ENCODE results near the gene SBNO2.

Gene SBNO2

DNA sequence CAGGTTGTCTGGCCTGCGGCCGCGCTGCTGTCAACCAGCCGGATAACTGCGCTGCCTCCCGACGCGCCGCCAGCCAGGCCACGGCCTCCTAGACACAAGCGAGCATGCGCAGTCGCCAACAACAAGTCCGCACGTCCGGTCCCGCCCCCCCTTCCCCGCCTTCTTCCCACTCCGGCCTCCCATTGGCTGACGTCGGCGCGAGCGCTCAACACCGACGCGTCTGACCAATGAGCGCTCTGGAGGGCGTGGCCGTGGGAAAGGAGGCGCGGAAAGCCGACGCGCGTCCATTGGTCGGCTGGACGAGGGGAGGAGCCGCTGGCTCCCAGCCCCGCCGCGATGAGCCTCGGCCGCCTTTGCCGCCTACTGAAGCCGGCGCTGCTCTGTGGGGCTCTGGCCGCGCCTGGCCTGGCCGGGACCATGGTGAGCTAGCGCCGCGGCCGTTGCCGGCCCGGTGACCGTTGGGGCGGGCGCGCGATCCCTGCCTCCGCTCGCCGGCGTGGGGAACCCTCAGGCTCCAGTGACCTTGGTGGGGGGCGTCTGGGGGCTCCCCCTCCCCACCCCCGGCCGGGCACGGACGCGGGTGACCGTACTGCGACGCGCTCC is 70.3 kb downstream of the SBNO2 start, which contains the start of gene GPX4:
GPX4 (plus strand) TSS at position 287 of the 603 bp plus-strand sequence; CDS start at position 337, 50 bp downstream.
- DNase-seq = peak; percentile 100

DNA sequence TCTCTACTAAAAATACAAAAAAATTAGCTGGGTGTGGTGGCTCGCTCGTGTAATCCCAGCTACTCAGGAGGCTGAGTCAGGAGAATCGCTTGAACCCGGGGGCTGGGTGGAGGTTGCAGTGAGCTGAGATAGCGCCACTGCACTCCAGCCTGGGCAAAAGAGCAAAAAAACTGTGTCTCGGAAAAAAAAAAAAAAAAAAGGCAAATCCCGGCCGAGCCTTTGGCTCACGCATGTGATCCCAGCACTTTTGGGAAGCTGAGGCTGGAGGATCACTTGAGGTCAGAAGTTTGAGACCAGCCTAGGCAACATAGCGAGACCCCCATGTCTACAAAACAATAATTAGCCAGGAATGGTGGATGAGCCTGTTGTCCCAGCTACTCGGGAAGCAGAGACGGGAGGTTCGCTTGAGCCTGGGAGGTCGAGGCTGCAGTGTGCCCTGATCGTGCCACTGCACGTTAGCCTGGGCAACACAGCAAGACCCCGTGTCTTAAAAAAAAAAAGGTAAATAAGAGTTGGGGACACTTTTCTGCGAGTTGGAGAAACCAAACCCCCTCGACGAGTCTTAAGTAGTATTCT is 70.8 kb downstream of the SBNO2 start:
- no peak for DNase-seq

DNA sequence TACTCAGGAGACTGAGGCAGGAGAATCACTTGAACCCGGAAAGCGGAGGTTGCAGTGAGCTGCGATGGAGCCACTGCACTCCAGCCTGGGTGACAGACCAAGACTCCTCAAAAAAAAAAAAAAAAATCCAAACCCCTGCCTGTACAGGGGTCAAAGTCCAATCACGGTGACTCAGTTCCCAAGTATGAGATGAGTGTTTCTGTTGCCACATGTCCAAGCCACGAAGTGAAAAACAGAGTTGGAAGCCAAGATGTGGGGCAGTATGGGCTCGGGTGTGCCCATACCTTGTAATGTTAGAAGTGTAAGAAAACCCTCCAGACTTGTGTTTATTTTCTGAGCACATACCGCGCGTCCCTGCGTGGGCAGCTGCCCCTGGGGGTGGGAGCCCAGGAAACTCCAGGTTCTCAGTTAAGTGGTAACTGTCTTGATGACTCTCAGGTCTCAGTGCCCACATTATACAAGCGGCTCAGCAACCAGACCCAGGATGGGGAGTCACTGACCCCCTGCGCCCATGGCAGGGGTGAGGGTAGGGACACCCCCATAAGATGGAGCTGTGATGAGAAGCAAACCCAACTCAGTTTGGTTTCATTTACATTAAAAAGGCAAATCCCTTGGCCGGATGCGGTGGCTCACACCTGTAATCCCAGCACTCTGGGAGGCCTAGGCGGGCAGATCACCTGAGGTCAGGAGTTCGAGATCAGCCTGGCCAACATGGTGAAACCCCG is 71.5 kb downstream of the SBNO2 start:
- DNase-seq = no peak

DNA sequence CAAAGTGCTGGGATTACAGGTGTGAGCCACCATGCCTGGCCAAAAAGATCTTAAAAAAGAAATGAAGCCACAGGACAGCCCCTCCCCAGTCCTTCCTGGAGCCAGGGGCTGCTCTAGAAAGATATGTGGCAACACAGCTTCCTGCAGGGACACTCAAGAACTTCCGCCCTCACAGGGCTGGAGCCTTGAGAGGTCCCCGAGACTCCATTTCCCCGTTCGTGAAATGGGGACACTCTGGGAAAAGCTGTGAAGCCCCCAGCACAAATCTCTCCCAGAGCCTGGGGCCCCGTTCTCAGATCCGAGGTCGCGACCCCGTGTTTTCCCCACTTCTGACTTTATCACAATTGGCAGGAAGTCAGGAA is 72.8 kb downstream of the SBNO2 start:
- DNase-seq = no peak

DNA sequence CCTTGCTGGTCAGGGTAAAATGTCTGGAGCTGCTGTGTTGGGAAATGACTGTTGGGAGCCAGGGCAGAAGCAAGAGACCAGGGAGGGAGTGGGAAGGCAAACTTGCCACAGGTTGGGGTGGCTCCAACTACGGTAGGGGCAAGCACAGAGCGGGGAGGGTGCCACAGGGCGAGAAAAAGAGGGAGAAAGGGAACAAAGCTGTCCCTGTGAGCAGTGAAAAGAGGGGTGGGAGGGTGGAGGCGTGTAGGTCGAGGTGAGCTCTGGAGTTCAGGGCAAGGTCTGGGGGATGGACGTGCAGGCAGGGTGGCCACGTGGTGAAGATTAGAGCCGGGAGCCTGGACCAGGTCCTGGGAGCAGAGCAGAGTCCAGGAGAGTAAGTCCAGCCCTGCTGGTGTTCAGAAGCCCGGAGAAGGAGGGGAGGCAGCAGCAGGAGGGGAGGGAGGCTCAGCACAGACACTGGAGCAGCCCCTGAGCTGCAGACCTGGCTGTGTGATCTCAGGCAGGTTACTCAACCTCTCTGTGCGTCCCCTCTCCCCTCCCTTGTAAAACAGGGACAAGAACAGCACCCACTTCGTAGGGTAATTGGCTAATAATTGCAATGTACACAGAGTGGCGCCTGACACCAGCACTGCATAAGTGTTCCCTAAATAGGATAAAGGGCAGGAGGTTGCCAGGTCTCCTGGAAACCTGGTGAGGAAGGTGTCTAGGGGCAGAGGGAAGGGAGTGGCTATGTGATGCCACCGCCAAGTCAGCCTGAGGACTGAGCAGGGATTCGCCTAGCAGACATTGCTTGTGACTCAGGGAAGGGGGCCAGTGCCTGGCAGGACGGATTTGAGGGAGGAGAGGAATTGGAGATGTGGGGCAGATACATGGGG is 75.7 kb downstream of the SBNO2 start:
- no peak for DNase-seq

DNA sequence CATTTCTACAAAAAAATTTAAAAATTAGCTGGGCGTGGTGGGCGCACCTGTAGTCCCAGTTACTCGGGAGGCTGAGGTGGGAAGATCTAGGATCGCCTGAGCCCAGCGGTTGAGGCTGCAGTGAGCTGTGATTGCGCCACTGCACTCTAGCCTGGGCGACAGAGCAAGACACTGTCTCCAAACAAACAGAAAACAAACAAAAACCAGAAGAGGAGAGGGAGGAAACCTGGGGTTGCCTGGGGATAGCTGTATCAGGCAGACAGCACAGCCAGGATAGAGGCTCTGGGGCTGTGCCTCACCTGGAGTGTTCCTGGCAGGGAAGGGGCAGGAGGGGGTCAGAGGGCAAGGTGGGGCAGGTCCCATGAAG is 76.3 kb downstream of the SBNO2 start:
- DNase-seq = no peak

DNA sequence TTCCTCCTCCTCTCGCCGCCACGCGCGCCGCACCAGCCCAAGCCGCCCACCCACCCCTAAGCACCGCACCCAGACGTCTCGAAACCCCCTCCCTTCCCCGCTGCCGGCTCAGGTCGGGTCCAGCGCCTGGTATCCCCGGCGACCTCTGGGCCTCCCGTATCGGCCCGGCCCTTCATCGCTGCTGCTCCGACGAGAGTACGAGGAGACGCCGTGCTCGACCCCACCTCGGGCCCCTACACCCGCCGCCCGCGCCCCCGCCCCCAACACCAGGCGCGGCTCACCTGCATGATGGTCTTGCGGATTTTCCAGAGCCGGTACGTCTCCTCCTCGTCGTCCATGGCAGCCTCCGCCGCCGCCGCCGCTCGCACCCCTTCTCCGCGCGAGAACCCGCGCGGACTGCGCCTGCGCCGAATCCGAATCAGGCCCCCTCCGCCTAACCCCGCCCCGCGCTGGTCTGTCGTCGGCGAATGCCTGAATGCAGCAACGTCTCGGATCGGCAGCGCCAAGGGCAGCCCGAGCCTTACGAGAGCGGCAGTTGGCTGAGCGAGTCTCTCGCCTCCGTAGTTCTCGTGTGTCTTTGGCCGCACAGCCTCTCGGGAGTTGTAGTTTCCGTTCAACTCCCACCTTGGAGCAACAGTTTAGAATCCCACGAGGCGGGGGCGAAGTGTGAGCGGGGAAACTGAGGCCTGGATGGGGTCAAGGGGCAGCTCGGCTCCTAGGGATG is 78.9 kb downstream of the SBNO2 start, which contains the start of gene POLR2E:
POLR2E (minus strand) TSS at position 398 of the 724 bp plus-strand sequence; CDS start at position 338, 60 bp downstream.
- peak; percentile 97 for DNase-seq

DNA sequence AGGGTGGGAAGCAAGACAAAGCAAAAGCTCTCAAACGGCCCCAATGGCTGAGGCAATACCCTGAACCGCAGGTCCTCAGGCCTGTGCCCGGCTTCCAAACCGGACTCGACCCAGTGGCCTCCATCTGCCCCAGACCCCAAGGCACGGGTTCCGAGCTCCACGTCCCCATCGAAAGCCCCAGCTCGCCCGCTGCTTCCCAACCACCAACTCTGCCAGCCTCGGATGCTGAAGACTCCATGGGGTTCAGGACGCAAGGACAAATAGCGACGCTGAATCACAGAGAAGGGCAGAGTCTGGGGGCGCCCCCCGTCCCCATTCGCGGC is 79.5 kb downstream of the SBNO2 start:
- DNase-seq = no peak

DNA sequence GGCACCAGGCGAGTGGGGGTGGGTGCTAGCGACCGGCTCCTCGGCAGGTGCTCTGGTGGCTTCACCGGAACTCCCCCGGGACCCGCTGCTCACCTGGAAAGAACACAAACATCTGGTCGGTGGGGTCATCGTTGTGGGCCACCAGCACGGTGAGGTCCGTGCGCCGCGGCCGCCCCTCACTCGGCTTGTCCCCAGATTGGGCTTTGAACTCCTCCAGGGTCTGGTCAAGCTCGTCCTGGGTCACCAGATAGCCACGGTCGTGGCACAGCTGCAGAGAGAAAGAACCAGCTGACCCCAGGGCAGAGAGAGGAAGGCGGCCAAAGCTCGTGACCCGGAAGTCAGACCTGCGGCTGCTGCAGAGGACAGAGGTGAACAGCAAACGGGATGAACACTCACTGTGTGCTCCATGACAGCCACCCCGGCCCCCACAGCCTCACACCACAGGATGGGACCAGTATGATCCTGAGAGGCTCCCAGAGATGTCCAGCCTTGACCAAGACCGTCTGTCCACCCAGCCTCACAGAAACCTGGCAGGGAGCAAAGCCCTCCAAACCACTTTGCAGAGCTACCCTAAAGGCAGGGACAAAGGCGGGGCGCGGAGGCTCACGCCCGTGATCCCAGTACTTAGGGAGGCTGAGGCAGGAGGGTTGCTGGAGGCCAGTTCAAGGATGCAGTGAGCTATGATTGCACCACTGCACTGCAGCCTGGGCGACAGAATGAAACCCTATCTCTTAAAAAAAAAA is 80.1 kb downstream of the SBNO2 start:
- no peak for DNase-seq

DNA sequence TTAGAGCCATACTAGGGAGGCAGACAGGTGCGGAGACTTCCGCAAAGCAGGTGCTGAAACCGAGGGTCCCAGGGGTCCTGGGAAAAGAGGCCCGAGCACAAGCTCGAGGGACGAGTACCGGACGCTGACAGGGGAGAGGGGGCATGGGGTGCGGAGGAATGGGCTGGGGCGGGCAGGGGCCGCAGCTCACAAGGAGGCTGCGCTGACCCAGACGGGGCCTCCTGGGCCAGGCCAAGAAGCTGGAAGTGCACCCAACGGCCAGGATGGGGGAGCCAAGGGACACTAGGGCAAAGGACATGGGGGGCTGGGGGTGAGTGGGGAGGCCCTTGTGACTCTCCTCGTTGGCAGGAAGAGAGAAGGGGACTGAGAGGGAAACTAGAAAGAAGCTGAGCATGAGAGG is 80.7 kb downstream of the SBNO2 start:
- no peak for DNase-seq

DNA sequence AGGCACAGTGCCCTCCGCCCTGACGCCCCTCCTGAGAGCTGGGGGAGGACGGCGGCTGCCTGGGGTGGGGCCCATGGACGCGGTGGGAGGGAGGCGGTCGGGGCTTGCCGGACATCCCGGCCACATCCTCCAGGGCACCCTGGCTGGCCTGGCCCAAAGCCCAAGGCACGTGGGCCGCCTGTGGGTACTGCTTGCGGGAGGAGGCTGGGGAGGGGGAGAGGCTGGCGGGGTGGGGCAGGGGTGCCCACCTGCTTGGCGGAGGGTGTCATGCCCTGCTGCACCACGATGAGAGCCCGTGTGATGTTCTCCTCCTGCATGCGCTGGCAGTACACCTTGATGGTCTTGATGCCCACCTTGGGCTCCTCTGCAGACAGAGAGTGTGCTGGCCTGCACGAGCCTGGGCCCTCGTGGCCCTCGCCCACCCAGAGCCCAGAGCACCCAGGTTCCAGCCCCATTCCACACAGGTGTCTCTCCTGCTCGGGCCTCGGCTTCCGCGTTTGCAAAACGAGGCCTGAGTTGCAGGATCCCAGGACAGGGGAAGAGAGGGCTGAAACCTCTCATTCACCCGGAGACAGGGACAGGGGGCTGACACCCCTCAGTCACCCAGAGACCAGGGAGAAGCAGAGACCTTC is 82.4 kb downstream of the SBNO2 start:
- no peak for DNase-seq

DNA sequence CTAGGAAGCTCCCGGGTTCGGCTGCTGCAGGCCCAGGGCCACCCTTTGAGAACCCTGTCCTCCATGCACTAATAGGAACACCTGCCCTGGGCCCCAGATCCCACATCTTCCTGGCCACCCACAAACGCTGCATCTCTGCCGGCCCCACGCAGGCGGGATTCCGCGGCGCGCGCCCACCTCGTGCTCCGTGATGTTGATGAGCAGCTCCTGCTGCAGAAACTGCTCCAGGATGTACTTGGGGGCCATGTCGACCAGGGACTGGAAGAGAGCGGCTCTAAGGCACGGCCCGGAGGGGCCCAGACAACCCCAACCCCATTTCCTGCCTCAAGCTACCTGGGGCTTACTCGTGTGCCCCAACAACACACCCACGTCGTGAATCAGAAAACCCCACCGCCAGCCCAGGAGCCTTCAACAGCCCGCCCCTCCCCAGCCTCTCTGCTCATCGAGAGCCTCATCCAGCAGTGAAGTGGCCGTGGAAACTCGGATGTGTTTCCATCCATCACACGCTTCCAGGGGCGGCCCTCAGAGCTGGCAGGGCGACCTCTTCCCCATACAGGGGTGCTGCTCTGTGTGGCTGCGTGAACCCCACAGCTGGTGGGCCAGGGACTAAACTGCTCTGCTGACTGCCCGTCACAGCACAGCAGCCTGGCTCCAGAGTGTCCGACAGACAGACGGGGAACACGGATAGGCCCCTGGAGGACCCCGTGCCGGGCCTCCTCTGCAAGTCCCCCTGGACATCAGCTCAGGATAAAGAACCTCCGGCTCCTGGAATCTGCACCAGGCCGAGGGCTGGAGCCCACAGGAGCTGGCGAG is 83.1 kb downstream of the SBNO2 start:
- no peak for DNase-seq

DNA sequence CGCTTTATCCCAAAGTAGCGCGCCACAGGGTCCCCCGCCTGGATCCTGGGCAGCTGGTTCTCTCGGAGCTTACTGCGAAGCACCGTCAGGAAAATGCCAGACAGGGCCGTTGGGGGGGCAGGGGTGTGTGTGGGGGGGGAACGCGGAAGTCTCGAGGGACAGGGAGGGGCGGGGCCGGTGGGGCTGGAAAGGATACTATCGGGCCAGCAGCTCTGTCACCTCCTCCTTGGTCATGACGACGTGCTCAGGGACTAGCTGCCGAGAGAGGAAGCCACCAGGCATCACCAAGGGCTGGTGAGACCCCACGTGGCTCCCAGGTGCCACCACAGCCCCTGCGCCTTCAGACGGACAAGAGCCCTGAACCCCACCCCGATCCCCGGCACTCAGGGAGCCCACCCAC is 84.2 kb downstream of the SBNO2 start:
- no peak for DNase-seq

DNA sequence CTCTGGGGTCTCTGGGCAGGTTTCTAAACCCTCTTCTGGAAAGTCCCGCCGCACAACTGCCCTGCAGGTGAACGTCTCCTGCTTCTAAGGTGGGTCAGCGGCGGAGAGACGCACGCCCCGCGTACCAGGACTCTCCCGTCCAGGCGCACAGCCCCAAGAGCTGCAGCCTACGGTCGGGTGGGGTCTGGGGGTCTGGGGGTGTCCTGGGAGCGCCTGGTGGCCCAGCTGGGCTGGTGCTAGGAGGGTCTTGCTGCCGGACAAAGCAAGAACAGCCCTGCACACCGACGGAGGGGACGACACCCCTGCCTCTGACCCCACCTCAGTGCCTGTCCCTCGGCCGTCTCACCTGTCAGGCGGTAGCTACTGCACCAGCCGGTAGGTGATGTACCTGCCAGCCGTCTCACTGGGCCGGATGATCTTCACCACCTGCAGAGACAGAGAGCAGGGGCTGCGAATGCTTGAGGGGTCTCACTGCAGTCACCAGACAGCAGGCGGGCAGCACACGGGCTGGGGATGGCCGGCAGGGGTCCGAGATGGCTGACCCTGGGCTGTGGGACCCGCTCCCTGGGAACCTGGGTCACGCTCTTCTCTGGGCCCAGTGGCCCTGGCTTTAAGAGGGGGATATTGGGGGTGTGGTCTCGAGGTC is 84.8 kb downstream of the SBNO2 start:
- no peak for DNase-seq

DNA sequence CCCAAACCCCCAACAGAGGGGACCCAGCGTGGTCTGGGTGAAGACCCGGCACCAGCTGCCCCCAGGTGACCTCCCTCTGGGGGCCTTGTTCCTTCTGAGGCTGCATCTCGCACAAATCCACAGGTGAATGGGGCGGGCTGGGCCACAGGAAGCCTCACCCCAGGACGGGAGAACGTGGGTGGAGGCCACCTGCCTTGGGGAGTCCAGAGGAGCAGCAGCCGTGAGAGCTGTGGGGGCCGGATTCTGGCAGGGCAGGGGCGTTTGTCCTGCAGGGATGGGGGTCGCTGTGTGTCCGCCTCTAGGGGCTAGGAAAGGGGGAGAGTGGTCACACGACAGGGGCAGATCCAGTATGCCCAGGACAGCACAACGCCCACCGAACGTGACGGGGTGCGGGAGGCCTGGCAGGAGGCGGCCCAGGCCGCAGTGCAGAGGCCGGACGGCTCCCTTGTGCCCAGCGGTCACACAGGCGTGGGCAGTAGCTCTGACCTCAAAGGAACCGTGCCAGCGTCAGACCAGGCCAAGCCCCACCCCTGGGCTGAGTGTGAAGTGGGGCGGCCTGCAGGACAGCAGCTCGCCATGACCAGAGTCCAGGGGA is 85.6 kb downstream of the SBNO2 start:
- DNase-seq = no peak

DNA sequence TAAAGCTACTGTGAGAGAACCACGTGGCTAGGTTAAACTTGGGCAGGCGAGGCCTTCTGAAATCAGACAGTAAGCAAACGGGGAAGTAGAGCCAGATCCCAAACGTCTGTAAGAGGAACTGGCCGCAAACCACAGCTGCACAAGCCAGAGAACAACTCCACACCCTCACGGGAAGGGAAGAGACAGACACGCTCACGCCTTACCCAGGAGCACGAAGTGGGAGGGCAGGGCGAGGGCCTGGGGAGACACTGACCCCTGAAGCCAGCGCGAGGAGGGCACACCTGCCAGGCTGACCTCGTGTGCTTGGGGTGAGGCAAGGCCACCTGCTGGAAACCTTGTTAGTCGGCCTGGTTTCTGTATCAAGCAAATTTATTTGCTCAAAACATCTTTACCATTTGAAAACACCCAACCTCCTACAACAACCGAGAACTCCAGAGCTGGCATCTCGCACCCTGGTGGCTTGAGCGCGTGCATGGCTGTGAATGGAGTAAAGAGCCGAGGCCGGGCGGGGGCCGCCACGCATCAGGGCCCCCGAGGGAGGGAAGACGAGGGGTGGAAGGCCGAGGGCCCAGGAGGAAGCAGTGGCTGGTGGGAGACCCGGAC is 86.2 kb downstream of the SBNO2 start:
- no peak for DNase-seq

DNA sequence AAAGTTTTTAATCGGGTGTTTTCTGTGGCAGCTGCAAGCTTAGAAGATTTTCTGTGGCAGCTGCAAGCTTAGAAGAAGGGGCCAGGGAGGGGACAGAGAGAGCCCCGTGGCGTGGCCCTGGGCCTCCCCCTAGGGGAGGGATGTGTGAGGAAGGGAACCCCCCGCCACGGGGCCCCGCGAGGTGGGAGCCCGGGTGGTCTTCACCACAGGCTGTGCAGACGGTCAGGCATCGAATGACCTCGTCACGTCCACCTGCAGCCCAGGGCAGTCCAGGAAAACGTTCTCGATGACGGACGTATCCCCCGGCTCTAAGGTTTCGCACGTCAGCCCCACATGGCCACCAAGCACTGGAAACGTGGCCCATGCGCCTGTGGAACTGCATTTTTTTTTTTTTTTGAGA is 87.5 kb downstream of the SBNO2 start:
- no peak for DNase-seq

DNA sequence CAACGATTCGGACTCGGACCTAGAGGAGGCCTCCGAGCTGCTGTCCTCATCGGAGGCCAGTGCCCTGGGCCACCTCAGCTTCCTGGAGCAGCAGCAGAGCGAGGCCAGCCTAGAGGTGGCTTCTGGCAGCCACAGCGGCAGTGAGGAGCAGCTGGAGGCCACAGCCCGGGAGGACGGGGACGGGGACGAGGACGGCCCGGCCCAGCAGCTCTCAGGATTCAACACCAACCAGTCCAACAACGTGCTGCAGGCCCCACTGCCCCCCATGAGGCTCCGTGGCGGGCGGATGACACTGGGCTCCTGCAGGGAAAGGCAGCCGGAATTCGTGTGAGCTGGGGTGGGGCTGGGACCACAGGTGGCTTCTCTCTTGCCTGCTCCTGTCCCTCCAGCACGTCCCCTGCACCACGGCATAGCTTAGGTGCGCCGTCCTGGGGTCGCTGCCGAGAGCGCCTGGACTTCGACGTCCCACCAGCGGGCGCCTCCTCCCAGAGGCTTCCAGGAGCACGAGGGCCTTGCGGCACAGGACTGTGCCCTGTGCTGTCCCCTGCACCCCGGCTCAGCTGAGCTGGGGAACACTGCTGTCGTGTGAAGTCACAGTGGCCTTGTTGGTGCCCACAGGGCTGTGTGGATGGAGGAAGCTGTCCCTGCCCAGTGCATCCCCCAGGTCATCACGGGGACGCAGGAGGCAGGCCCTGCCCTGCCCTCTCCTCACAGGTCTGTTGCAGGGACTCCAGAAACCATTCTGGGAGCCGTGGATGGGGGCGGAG is 88.2 kb downstream of the SBNO2 start:
- DNase-seq = no peak

All from left hindlimb (tissue), 1 donor.